Sigmoid colon (tissue), 7 donors: ENCODE data around the gene SNCB. TPM values are rescaled to one million over a fixed set of nuclear protein-coding genes. Genes with fewer than 3 reads are reported as not detected.

Experiments used
- DNase-seq: peaks from one replicate; pipeline ENCODE4 v3.0.0-alpha.2; 2019
- H3K27ac ChIP-seq, 4 donors: fragments of 200-600 bp; sonication (generic); one replicate each; pipeline ENCODE4 v1.5.1; 2016 to 2019; ENCODE audit warnings: mild to moderate bottlenecking in 1 of 4
- H3K27me3 ChIP-seq, 3 donors: fragments of 200-600 bp; sonication (generic); one replicate each; pipeline ENCODE4 v1.5.1; 2019; ENCODE audit warnings: mild to moderate bottlenecking in 1 of 3
- H3K36me3 ChIP-seq, 4 donors: fragments of 200-600 bp; sonication (generic); one replicate each; pipeline ENCODE4 v1.5.1; 2016 to 2019
- H3K4me1 ChIP-seq, 4 donors: fragments of 200-600 bp; sonication (generic); one replicate each; pipeline ENCODE4 v1.5.1; 2017 to 2019
- H3K4me3 ChIP-seq, 4 donors: fragments of 200-600 bp; sonication (generic); one replicate each; pipeline ENCODE4 v1.5.1; 2017 to 2019; ENCODE audit warnings: mild to moderate bottlenecking in 2 of 4, moderate library complexity in 1 of 4
- H3K9me3 ChIP-seq, 4 donors: fragments of 200-600 bp in 3 of 4; sonication (generic) in 3 of 4; one replicate each; pipeline versions ENCODE4 v1.5.1 to v1.6.1; 2013 to 2019
- EP300 ChIP-seq, 4 donors: sonication (generic); formaldehyde crosslinking; IDR thresholded peaks; one replicate each; pipeline ENCODE4 v1.6.1; 2017; ENCODE audit warnings: antibody characterized with exemption in 4 of 4
- POLR2A ChIP-seq, 2 donors: fragments of 450-650 bp; IDR thresholded peaks; one replicate each; pipeline ENCODE4 v1.6.1; 2016; ENCODE audit warnings: antibody characterized with exemption in 2 of 2, mild to moderate bottlenecking in 2 of 2, moderate library complexity in 2 of 2
- POLR2AphosphoS5 ChIP-seq, 4 donors: sonication (generic); formaldehyde crosslinking; IDR thresholded peaks; one replicate each; pipeline ENCODE4 v1.6.1; 2017; ENCODE audit warnings: antibody characterized with exemption in 4 of 4
- WGBS, 2 donors: extraction: QIAGEN DNeasy Blood & Tissue Kit; methylation state at CpG; one replicate each; pipeline ENCODE4 v1.1.7; 2013; 5-methylcytosine and 5-hydroxymethylcytosine counted together
- intact Hi-C: fragments of 100-400 bp; cut with DNase I; formaldehyde crosslinking; loops from one replicate; pipeline ENCODE4 v1.15.1; 2023
- polyA plus RNA-seq, 3 donors: library from polyadenylated mRNA; stranded (reverse); fragments of 200-250 nt; gene quantifications; one replicate each; pipeline ENCODE4 v1.2.3, GENCODE V29; 2013
- total RNA-seq, 4 donors: library from RNA; depleted of rRNA; stranded (reverse); fragments of >200 nt; gene quantifications; one replicate each; pipeline ENCODE4 v1.1.0, GENCODE V29; 2016
- TF ChIP-seq, protein P1 (sequence below), 4 experiments: fragments of 450-650 bp in 3 of 4; fragments of 200-600 bp in 1 of 4; IDR thresholded peaks; one replicate each; pipeline ENCODE4 v1.5.1; 2016 to 2019; ENCODE audit warnings: antibody characterized with exemption in 4 of 4, mild to moderate bottlenecking in 3 of 4, moderate library complexity in 2 of 4
- donor health status: healthy with polysubstance abuse.
- donor health status: Bipolar disorder and iron deficiency.
- donor health status: healthy.

The SNCB gene
- total and polyA plus RNA-seq, 7 donors: 0.23 to 2.2 TPM; not detected in 5

DNA sequence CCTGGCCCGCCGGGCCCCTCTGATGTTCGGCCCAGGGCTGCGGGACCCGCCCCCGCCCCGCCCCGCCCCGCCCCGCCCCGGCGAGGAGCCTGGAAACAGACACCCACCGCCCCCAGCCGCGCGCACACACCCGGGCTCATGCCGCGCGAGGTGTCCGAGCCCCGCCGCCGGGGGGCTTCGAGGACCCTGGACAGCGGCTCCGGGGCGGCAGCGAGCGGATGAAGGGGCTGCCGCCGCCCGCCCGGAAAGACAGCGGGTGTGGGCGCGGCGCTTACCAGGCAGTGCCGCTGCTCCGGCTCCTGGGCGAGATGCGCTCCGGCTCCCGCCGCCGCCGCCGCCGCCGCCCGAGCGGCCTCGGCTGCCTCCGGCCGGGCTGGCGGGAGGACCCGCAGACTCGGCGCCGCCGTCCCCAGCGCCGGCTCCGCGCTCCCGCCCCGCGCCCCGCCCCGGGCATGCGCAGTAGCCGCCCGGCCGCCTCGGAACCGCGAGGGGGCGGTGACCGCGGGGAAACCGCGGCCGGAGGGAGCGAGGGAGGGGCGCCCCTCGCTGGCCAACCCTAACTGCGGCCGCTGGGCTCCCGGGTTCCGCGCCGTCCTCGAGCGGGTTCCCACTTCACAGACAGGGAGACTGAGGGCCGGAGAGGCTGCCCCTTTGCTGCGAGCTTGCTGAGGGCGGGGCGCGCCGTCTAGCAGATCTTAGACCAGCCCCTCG lies 20.5 kb downstream of the SNCB start, which contains the start of gene GPRIN1:
TSS of gene GPRIN1 (minus strand) at position 433 of the 711 bp plus-strand sequence. CDS start 10,322 bp downstream, outside the sequence.
- H3K4me3 ChIP-seq: peak within 1 kb of the TSS; percentile 14 to 65 (median 53)
- WGBS, 2 donors: 1% methylated on average over 101 of the region's 101 CpGs
- intact Hi-C loops: no loop called here
- no peaks in the 10 kb centered on the region for H3K36me3 ChIP-seq
- peaks cover 0 to 41% (median 19%) of the 10 kb centered on the region in 3 donors for H3K27me3 ChIP-seq
- no peak for TF ChIP-seq EP300 (IDR thresholded peaks at IDR 0.05)
- no peaks in the 10 kb centered on the region for H3K9me3 ChIP-seq
- no peak within 1 kb of the TSS for H3K27ac ChIP-seq
- no peak for DNase-seq
- H3K4me1 ChIP-seq: peaks cover 0 to 19% (median 14%) of the 10 kb centered on the region in 4 donors

DNA sequence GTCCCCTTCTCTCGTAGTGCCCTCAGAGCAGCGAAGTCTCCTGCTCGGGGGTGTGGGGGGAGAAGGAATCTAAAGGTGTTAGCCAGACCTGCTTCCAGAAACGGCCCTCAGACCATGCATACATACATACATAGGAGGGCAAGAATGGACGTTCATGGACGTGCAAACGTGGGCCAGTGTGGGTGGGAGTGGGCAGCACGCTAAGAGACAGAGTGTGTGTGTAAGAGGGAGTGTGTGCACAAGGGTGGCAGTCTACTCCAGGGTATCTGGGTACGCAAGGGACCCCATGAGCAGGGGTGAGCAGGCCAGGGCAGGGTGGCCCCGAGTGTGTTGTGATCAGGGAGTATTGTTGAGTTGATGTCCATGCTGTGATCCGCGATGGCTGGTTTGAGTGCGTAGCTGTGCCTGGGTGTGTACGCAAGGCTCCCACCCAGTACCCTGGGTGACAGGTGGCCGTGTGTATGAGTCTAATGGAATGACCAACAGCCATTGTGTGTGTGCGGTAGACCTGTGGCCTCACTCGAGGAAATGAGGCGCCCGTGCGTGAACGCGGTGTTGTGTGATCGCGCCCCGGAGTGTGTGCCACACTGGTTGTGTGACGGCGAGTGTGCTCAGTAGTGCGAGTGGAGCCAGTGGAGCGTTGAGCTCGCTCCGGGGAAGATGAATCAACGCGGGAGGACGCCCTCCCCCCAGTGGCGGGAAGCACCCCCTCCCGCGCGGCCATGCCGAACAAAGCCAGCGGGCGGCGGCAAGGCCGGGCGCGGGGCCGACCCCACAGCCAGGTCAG lies 21.2 kb downstream of the SNCB start:
- Histone ChIP-seq H3K27me3 (peaks cover 0 to 41% (median 19%) of the 10 kb centered on the region in 3 donors), H3K4me3 (peak overlapping the region in 3 of 4 donors; percentile 46 to 65 (median 60)), H3K9me3 (no peaks in the 10 kb centered on the region), H3K27ac (no peak overlapping the region), H3K36me3 (no peaks in the 10 kb centered on the region), H3K4me1 (peaks cover 0 to 18% (median 14%) of the 10 kb centered on the region in 4 donors)
- no peak for DNase-seq
- 31 to 38% methylated on average over 46 of the region's 46 CpGs for WGBS, 2 donors
- intact Hi-C loops: no loop called here
- TF ChIP-seq POLR2A (IDR thresholded peaks at IDR 0.05) (no peak), POLR2AphosphoS5 (IDR thresholded peaks at IDR 0.05) (no peak), EP300 (IDR thresholded peaks at IDR 0.05) (no peak)
- TF ChIP-seq, protein P1, sequence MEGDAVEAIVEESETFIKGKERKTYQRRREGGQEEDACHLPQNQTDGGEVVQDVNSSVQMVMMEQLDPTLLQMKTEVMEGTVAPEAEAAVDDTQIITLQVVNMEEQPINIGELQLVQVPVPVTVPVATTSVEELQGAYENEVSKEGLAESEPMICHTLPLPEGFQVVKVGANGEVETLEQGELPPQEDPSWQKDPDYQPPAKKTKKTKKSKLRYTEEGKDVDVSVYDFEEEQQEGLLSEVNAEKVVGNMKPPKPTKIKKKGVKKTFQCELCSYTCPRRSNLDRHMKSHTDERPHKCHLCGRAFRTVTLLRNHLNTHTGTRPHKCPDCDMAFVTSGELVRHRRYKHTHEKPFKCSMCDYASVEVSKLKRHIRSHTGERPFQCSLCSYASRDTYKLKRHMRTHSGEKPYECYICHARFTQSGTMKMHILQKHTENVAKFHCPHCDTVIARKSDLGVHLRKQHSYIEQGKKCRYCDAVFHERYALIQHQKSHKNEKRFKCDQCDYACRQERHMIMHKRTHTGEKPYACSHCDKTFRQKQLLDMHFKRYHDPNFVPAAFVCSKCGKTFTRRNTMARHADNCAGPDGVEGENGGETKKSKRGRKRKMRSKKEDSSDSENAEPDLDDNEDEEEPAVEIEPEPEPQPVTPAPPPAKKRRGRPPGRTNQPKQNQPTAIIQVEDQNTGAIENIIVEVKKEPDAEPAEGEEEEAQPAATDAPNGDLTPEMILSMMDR (IDR thresholded peaks at IDR 0.05): no peak

DNA sequence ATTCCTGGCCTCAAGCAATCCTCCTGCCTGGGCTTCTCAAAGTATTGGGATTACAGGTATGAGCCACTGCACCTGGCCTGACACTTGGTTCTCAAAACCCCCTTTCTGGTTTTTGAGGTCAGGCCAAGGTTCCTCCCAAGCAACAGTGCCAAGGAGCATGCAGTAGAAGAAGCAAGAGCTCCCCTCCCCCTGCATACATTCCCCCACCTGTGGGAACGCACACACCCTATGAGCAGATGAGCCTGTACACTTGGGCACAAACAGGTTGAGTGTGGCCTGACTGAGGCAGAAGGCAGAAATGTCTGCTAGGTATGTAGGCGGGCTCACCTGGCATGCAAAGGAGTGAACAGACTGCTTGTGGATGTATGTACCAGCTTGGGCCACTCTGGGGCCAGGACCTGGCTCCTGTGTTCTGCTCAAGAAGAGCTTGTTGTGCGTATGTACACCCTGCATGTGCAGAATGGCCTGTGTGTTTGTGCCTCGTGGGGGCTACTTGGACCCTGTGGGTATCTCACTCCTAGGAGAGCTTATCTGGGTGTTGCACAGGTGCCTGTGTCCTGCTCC lies 22.1 kb downstream of the SNCB start:
- TF ChIP-seq, protein P1 (IDR thresholded peaks at IDR 0.05): no peak
- TF ChIP-seq POLR2A (IDR thresholded peaks at IDR 0.05): no peak
- no peak for TF ChIP-seq POLR2AphosphoS5 (IDR thresholded peaks at IDR 0.05)
- no peak for TF ChIP-seq EP300 (IDR thresholded peaks at IDR 0.05)
- WGBS, 2 donors: 91 to 94% methylated on average over 4 of the region's 4 CpGs
- no peak overlapping the region for H3K27ac ChIP-seq
- no peak for DNase-seq
- H3K4me3 ChIP-seq: no peak overlapping the region
- H3K9me3 ChIP-seq: no peaks in the 10 kb centered on the region
- H3K27me3 ChIP-seq: peaks cover 0 to 36% (median 19%) of the 10 kb centered on the region in 3 donors
- peaks cover 0 to 15% (median 13%) of the 10 kb centered on the region in 4 donors for H3K4me1 ChIP-seq
- no peaks in the 10 kb centered on the region for H3K36me3 ChIP-seq
- intact Hi-C loops: no loop called here

DNA sequence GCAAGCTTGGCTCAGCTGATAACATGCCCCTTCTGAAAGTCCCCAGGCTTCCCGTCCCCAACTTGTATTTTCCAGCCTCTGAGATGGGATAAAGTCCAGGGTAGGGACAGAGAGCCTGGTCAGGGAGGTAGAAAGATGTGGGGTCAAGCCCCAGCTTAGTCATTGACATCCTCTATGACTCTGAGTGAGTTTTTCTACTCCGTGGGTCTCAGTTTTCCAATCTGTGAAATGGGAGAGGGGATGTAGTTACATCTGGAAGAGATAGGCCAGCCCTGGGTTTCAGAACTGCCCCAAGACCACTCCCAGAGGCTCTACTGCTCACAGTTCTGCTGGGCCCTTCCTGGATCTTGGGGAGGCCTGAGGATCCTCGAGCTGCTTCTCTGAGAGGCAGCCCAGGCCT lies 23.5 kb downstream of the SNCB start:
- TF ChIP-seq POLR2AphosphoS5 (IDR thresholded peaks at IDR 0.05): no peak
- TF ChIP-seq POLR2A (IDR thresholded peaks at IDR 0.05): no peak
- TF ChIP-seq EP300 (IDR thresholded peaks at IDR 0.05): no peak
- TF ChIP-seq, protein P1 (IDR thresholded peaks at IDR 0.05): no peak
- Histone ChIP-seq H3K9me3 (no peaks in the 10 kb centered on the region), H3K27me3 (peaks cover 0 to 25% (median 19%) of the 10 kb centered on the region in 3 donors), H3K4me3 (no peak overlapping the region), H3K27ac (no peak overlapping the region), H3K4me1 (peaks cover 0 to 15% (median 13%) of the 10 kb centered on the region in 4 donors), H3K36me3 (no peaks in the 10 kb centered on the region)
- WGBS, 2 donors: 88 to 95% methylated on average over 3 of the region's 3 CpGs
- intact Hi-C loops: no loop called here
- no peak for DNase-seq

DNA sequence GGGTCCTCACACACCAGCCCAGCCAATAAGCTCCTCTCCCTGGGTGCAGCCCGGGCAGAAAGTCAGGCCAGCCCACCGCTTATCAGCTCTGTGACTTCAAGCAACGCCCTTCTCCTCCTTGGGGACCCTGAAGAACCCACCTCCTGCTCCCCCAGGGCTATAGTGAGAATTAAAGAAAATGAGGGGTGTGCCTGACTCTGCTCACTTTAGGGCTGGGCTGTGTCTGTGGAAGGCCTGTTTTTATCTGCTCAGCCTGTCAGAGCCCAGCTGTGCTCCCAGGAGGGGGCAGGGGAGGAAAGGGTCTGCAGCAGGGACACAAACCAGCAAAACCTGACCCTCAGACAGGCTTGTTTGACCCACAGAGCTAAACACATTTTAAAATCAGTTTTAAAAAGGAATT lies 24.3 kb downstream of the SNCB start:
- intact Hi-C loops: no loop called here
- peaks cover 0 to 24% (median 19%) of the 10 kb centered on the region in 3 donors for H3K27me3 ChIP-seq
- no peak for TF ChIP-seq EP300 (IDR thresholded peaks at IDR 0.05)
- H3K4me1 ChIP-seq: peaks cover 0 to 15% (median 13%) of the 10 kb centered on the region in 4 donors
- no peak overlapping the region for H3K4me3 ChIP-seq
- H3K27ac ChIP-seq: no peak overlapping the region
- no peak for DNase-seq
- 68 to 83% methylated on average over 3 of the region's 3 CpGs for WGBS, 2 donors
- H3K36me3 ChIP-seq: no peaks in the 10 kb centered on the region
- no peaks in the 10 kb centered on the region for H3K9me3 ChIP-seq
